GM18907 (cell line): ENCODE measurements around the gene SNX33.
"Not testable (repeated sequence)": the region's sequence is repeated elsewhere in the genome, so short reads cannot be mapped to it uniquely, and the experiment has no call there.

ENCODE experiments used
- ATAC-seq: cut with Tn5 transposase; IDR thresholded peaks from one replicate; pipeline ENCODE4 v1.9.1; 2021; ENCODE audit warnings: mild to moderate bottlenecking, moderate library complexity; ENCODE audit not compliant: unreplicated experiment

Gene SNX33

GRCh38 chr15:75697523-75697922 is 49.8 kb downstream of the SNX33 start:
- ATAC-seq = no peak

GRCh38 chr15:75697974-75698747 is 50.4 kb downstream of the SNX33 start:
- ATAC-seq = not testable (repeated sequence)

DNA sequence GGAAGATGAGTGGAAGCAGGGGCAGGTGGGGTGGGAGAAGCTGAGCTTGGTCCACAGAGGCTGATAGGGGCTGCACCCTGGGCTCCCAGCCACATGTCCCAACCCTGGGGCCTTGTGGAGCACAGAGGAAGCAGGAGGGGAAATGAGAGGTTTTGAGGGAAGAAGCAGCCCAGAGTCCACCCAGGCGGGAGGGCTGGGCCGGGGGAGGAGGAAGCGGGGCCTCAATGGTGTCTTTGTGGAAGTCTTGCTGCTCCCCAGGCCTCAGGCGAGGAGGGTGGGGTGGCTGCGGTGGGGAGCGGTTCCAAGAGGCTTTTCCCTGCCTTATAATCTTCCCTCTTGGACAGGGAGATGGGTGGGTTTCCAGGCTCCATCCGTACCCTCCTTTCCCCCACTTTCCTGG is 51.8 kb downstream of the SNX33 start:
- ATAC-seq = not testable (repeated sequence)

DNA sequence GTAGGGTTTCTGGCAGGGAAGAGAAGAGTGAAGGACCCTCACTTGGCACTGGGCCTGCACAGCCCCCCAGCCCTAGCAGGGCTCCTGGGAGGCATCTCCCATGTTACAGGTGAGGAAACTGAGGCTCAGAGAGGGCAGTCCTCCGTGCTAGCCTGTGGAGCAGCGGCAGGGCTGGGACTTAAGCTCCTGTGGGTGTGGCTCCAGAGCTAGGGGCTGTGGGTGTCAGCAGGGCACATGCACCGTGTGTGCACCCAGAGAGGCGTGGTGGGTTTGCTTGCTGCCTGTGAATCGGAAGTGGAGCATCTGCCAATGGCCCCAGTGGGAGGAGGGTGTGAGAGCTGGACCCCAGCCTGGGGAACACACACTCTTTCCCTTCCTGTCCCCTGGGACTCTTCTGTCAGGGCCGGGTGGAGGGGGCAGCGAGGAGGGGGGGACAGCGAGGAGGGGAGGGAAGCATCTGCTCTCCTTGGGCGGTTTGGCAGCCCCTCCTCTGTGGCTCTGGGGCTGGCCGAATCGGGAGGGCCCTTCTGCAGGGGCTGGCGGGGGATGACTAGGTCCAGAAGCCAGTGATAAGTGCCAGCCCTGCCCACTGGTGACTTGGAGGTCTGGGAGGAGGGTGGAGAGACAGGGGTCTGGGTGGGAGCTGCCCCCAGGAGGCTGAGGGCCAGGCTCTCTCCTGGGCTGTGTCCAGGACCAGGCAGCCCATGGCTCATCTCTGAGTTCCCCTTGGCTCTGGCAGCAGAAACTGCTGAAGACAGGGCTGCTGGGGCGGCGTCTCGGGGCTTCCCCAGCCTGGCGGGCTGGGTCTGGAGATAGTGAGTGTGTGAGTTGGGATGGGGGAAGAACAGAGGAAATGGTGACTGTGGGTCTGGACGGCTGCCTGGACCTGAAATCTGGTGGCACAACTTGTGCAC is 52.5 kb downstream of the SNX33 start:
- ATAC-seq = peak; percentile 54

GRCh38 chr15:75701071-75702003 is 53.6 kb downstream of the SNX33 start:
- not testable (repeated sequence) for ATAC-seq

- no peak for ATAC-seq
Measured at GRCh38 chr15:75702436-75702835, 54.7 kb downstream of the SNX33 start.

- not testable (repeated sequence) for ATAC-seq
Measured at GRCh38 chr15:75703440-75704262, 55.9 kb downstream of the SNX33 start.

DNA sequence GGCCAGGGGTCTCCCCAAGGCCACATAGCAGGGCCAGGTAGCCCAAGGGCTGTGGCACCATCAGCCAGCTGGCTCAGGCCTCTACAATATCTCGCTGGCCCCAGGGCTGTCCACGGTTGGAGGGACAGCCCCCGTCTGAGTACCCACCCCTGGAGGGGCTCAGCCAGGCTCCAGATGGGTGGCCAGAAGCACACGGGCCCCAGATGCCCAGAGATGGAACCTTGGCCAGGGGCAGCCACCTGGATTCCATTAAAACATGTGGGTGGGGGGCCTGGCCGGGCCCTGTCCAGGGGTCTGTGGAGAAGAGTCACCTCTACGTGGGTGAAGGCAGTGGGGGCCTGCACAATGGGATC is 56.5 kb downstream of the SNX33 start:
- ATAC-seq = no peak

- no peak for ATAC-seq
Measured at GRCh38 chr15:75704618-75705017, 56.9 kb downstream of the SNX33 start.

- not testable (repeated sequence) for ATAC-seq
Measured at GRCh38 chr15:75705375-75705774, 57.7 kb downstream of the SNX33 start.

DNA sequence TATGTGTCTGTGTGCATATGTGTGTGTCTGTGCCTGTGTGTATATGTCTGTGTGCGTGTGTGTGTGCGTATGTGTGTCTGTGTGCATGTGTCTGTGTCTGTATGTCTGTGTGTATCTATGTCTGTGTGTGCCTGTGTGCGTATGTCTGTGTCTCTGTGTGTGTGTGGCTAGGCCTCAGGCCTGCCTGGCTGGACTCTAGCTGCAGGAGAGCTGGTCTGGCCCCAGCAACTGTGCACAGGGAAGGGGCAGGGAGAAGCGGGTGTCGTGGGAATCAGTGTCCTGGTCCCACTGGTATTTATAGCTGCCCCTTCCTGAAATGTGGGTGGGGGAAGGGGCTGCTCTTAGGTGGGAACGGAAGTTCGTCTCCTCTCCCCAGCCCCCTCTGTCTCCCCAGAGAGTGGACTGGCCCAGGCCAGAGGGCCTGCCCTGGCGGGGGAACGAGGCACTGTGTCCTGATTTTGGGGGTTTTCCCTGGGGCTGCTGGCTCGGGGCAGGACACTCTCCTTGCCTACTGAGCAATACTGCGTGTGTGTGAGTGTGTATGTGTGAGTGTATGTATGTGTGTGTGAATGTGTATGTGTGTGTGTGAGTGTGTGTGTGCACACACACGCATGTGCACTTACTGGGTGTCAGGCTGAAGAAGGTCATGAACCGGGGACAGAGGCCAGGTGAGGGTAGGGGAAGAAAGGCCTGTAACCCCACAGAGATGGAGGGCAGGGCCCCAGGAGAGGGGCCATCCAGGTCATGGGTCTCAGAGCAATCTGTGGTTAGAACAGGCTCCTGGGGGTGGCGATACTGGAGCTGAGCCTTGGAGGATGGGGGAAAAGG is 58.4 kb downstream of the SNX33 start:
- ATAC-seq = no peak

GRCh38 chr15:75706682-75706954 is 58.9 kb downstream of the SNX33 start:
- ATAC-seq = no peak

DNA sequence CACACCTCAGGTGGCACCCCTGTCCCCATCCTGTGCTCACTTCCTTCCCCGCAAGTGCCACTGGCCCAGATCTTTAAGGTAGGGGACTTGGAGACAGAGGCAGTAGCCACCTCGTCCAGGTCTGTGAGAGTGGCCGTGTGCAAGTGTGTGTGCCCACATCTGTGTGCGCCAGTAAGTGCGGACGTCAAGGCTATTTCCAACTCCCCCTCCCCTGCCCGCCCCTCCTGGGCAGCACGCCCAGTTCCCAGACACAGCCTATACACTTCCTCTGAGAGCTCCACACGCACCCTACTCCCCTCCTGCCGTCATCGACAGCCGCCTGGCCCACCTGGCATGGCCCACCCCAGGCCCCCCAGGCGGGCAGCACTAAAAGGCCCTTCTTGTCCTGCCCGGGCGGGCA is 61.7 kb downstream of the SNX33 start:
- not testable (repeated sequence) for ATAC-seq

GRCh38 chr15:75710874-75711273 is 63.2 kb downstream of the SNX33 start:
- ATAC-seq = not testable (repeated sequence)

GRCh38 chr15:75711495-75711894 is 63.8 kb downstream of the SNX33 start:
- not testable (repeated sequence) for ATAC-seq
